Prostate gland (tissue), 2 donors: ENCODE results near the gene HMOX2.

Experiments used
- CTCF ChIP-seq, 4 experiments: fragments of 200-600 bp in 2 of 4; fragments of 450-650 bp in 2 of 4; sonication (generic) in 2 of 4; IDR thresholded peaks; 1 replicate in 3 of 4; 2 replicates in 1 of 4; pipeline ENCODE4 v1.5.1; 2016 to 2019; ENCODE audit warnings: antibody characterized with exemption in 4 of 4, mild to moderate bottlenecking in 2 of 4, moderate library complexity in 2 of 4
- POLR2A ChIP-seq: fragments of 450-650 bp; IDR thresholded peaks from one replicate; pipeline ENCODE4 v1.6.1; 2016; ENCODE audit warnings: antibody characterized with exemption, mild to moderate bottlenecking
- POLR2AphosphoS5 ChIP-seq: sonication (generic); formaldehyde crosslinking; IDR thresholded peaks from one replicate; pipeline ENCODE4 v1.6.1; 2017; ENCODE audit warnings: antibody characterized with exemption

DNA sequence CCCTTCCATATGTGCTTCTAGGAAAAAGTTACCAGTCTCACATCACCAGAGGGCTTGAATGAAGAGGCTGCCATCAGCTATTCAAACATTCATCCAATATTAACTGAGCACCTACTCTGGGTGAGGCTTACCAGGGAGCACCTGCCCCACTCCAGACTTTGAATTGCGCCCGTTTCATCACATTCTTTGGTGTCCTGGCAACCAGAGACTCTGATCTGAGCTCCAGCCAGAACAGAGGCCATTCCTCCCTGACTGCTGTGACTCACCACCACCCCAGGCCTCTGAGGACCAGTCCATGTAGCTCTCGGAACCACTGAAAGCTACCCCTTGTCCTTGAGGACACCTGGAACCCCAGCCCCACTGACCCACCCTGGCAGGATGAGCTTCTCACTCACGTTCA lies 79.9 kb downstream of the HMOX2 start, which contains the start of gene C16orf96:
- TF ChIP-seq CTCF (IDR thresholded peaks at IDR 0.05) (no peak), POLR2A (no peak), POLR2AphosphoS5 (no peak)
